Loucy (cell line): Measurements from ENCODE around the gene SPCS2.

Experiments used
- H2AFZ ChIP-seq: fragments of 200-600 bp; sonication (generic); 2 replicates; pipeline ENCODE4 v1.6.0; 2016; ENCODE audit warnings: antibody characterized with exemption, mild to moderate bottlenecking, low read length, moderate library complexity
- H3F3A ChIP-seq: fragments of 200-600 bp; 2 replicates; pipeline ENCODE4 v1.6.0; 2016; ENCODE audit warnings: antibody characterized with exemption, low read depth, mild to moderate bottlenecking
- H3K27me3 ChIP-seq: fragments of 200-600 bp; sonication (generic); 2 replicates; pipeline ENCODE4 v1.6.1; 2014; ENCODE audit warnings: low read length, mild to moderate bottlenecking; ENCODE audit not compliant: insufficient read depth, poor library complexity, severe bottlenecking
- H3K36me3 ChIP-seq: fragments of 200-600 bp; sonication (generic); 2 replicates; pipeline ENCODE4 v1.6.1; 2016; ENCODE audit warnings: low read length; ENCODE audit not compliant: insufficient read depth
- H3K4me1 ChIP-seq: fragments of 200-600 bp; sonication (generic); 2 replicates; pipeline ENCODE4 v1.5.1; 2014; ENCODE audit warnings: low read length, mild to moderate bottlenecking; ENCODE audit not compliant: insufficient read depth, poor library complexity, severe bottlenecking
- H3K4me2 ChIP-seq: fragments of 200-600 bp; sonication (generic); 2 replicates; pipeline ENCODE4 v1.6.0; 2014; ENCODE audit warnings: antibody characterized with exemption, low read length, low read depth, mild to moderate bottlenecking; ENCODE audit not compliant: poor library complexity, severe bottlenecking
- H3K4me3 ChIP-seq: fragments of 200-600 bp; sonication (generic); 2 replicates; pipeline ENCODE4 v1.5.1; 2014; ENCODE audit warnings: low read length, mild to moderate bottlenecking, mixed read lengths; ENCODE audit not compliant: poor library complexity, severe bottlenecking
- H3K79me2 ChIP-seq: fragments of 200-600 bp; sonication (generic); 2 replicates; pipeline ENCODE4 v1.6.1; 2014; ENCODE audit warnings: low read length; ENCODE audit not compliant: insufficient read depth
- H3K9ac ChIP-seq: fragments of 200-600 bp; sonication (generic); 2 replicates; pipeline ENCODE4 v1.6.0; 2014; ENCODE audit warnings: mild to moderate bottlenecking, low read depth, low read length, moderate library complexity; ENCODE audit not compliant: poor library complexity, severe bottlenecking
- H3K9me2 ChIP-seq: fragments of 200-600 bp; sonication (generic); replicated peaks from 2 replicates; pipeline ENCODE4 v1.6.1; 2016; ENCODE audit warnings: low read depth, low read length, mixed read lengths
- H3K9me3 ChIP-seq: fragments of 200-600 bp; sonication (generic); 2 replicates; pipeline ENCODE4 v1.6.1; 2014; ENCODE audit warnings: mild to moderate bottlenecking, antibody characterized with exemption, low read length, low read depth; ENCODE audit not compliant: insufficient read depth
- H4K20me1 ChIP-seq: fragments of 200-600 bp; sonication (generic); 2 replicates; pipeline ENCODE4 v1.6.0; 2014; ENCODE audit warnings: antibody characterized with exemption, low read length, mild to moderate bottlenecking; ENCODE audit not compliant: insufficient read depth, poor library complexity, severe bottlenecking
- CTCF ChIP-seq: fragments of 200-600 bp; sonication (generic); conservative IDR thresholded peaks from 2 replicates; pipeline ENCODE4 v1.5.1; 2014; ENCODE audit warnings: mild to moderate bottlenecking, antibody characterized with exemption, low read length
- EZH2phosphoT487 ChIP-seq: fragments of 200-600 bp; IDR thresholded peaks from 2 replicates; pipeline ENCODE4 v1.6.1; 2018; ENCODE audit warnings: antibody characterized with exemption, mild to moderate bottlenecking, moderate library complexity, borderline replicate concordance

SPCS2 gene

GRCh38 chr11:75028321-75028720 lies 79.3 kb downstream of the SPCS2 start:
- H3K79me2 ChIP-seq: no peaks in the 10 kb centered on the region
- no peaks in the 10 kb centered on the region for H3K9me3 ChIP-seq
- H3F3A ChIP-seq: no peaks in the 10 kb centered on the region
- no peaks in the 10 kb centered on the region for H3K9me2 ChIP-seq
- H3K27me3 ChIP-seq: no peaks in the 10 kb centered on the region
- no peaks in the 10 kb centered on the region for H3K4me1 ChIP-seq
- TF ChIP-seq EZH2phosphoT487 (no peak), CTCF (no peak)
- no peak overlapping the region for H3K4me2 ChIP-seq
- no peak overlapping the region for H3K4me3 ChIP-seq
- no peak overlapping the region for H3K9ac ChIP-seq
- H3K36me3 ChIP-seq: no peaks in the 10 kb centered on the region
- no peak overlapping the region for H2AFZ ChIP-seq
- no peaks in the 10 kb centered on the region for H4K20me1 ChIP-seq
